Measurements from ENCODE around the gene AMMECR1. TPM values are rescaled to one million over a fixed set of nuclear protein-coding genes. Genes with fewer than 3 reads are reported as not detected.
A peak's percentile ranks its signal among the peaks of the same experiment; 100 is the strongest.

AMMECR1 gene
- total RNA-seq, 5 donors from 2014 or later (not counting 1 experiment from before 2014, with no cell fraction given) = 11.7 to 17.4 (median 12.6) TPM

- H3K27ac ChIP-seq (ENCODE audit: low read length) = no peak overlapping the region
- no peak overlapping the region for H3K4me3 ChIP-seq (ENCODE audit: control insufficient read depth in 1 of 2, extremely low read depth in 1 of 2, low read length in 1 of 2)
- no peaks in the 10 kb centered on the region for H3K27me3 ChIP-seq (replicated peaks in 1 of 2; ENCODE audit: control insufficient read depth in 2 of 2, extremely low read depth in 1 of 2, insufficient read depth in 2 of 2, low read length in 1 of 2)
- Mint-ChIP-seq H3K9me3 (peaks cover 0 to 5% (median 0%) of the 10 kb centered on the region in 3 donors), H3K27ac (peak overlapping the region in 1 of 2 donors; percentile 28), H3K4me1 (peaks cover 11 to 56% (median 40%) of the 10 kb centered on the region in 3 donors), H3K27me3 (peaks cover 0 to 7% of the 10 kb centered on the region in 2 donors), H3K4me3 (no peak overlapping the region), H3K36me3 (peaks cover 16% of the 10 kb centered on the region)
- no CpG with 5 or more reads among the region's 1 CpG for WGBS (ENCODE audit: insufficient coverage)
- DNase-seq (no peak), ATAC-seq (replicated peaks in 1 of 4) (no peak)
- H3K9me3 ChIP-seq = no peaks in the 10 kb centered on the region
- ChIA-PET POLR2A (no interaction called here), CTCF (no interaction called here)
- no peaks in the 10 kb centered on the region for H3K36me3 ChIP-seq (ENCODE audit: control insufficient read depth in 2 of 2, extremely low read depth in 1 of 2, insufficient read depth in 1 of 2, low read length in 1 of 2)
- H3K4me1 ChIP-seq (ENCODE audit: control insufficient read depth in 1 of 2, extremely low read depth in 1 of 2, insufficient read depth in 2 of 2, low read length in 2 of 2) = no peaks in the 10 kb centered on the region
Observed at GRCh38 chrX:110304371-110304770, 13.5 kb downstream of the AMMECR1 start.

- DNase-seq (no peak), ATAC-seq (replicated peaks in 1 of 4) (no peak)
- Mint-ChIP-seq H3K27ac (no peak overlapping the region), H3K9me3 (peaks cover 0 to 5% (median 0%) of the 10 kb centered on the region in 3 donors), H3K36me3 (peaks cover 20% of the 10 kb centered on the region), H3K4me1 (peaks cover 7 to 47% (median 34%) of the 10 kb centered on the region in 3 donors), H3K27me3 (peaks cover 0 to 7% of the 10 kb centered on the region in 2 donors), H3K4me3 (no peak overlapping the region)
- CTCF ChIA-PET = no interaction called here
- WGBS (ENCODE audit: insufficient coverage) = no CpG with 5 or more reads among the region's 3 CpGs
- no peaks in the 10 kb centered on the region for H3K36me3 ChIP-seq (ENCODE audit: control insufficient read depth in 2 of 2, extremely low read depth in 1 of 2, insufficient read depth in 1 of 2, low read length in 1 of 2)
- H3K4me1 ChIP-seq (ENCODE audit: control insufficient read depth in 1 of 2, extremely low read depth in 1 of 2, insufficient read depth in 2 of 2, low read length in 2 of 2) = no peaks in the 10 kb centered on the region
- POLR2A ChIA-PET = no interaction called here
- no peak overlapping the region for H3K4me3 ChIP-seq (ENCODE audit: control insufficient read depth in 1 of 2, extremely low read depth in 1 of 2, low read length in 1 of 2)
- no peaks in the 10 kb centered on the region for H3K9me3 ChIP-seq
- H3K27ac ChIP-seq (ENCODE audit: low read length) = no peak overlapping the region
- H3K27me3 ChIP-seq (replicated peaks in 1 of 2; ENCODE audit: control insufficient read depth in 2 of 2, extremely low read depth in 1 of 2, insufficient read depth in 2 of 2, low read length in 1 of 2) = no peaks in the 10 kb centered on the region
Observed at GRCh38 chrX:110302975-110303374, 14.9 kb downstream of the AMMECR1 start.

GRCh38 chrX:110301194-110301593 lies 16.7 kb downstream of the AMMECR1 start:
- H3K27ac Mint-ChIP-seq = no peak overlapping the region
- H3K27me3 Mint-ChIP-seq = peaks cover 0 to 9% of the 10 kb centered on the region in 2 donors
- DNase-seq (no peak), ATAC-seq (replicated peaks in 1 of 4) (no peak)
- H3K4me3 Mint-ChIP-seq = no peak overlapping the region
- Histone ChIP-seq H3K4me3 (ENCODE audit: control insufficient read depth in 1 of 2, extremely low read depth in 1 of 2, low read length in 1 of 2) (no peak overlapping the region), H3K9me3 (peaks cover 2% of the 10 kb centered on the region), H3K27me3 (replicated peaks in 1 of 2; ENCODE audit: control insufficient read depth in 2 of 2, extremely low read depth in 1 of 2, insufficient read depth in 2 of 2, low read length in 1 of 2) (no peaks in the 10 kb centered on the region), H3K27ac (ENCODE audit: low read length) (no peak overlapping the region), H3K4me1 (ENCODE audit: control insufficient read depth in 1 of 2, extremely low read depth in 1 of 2, insufficient read depth in 2 of 2, low read length in 2 of 2) (no peaks in the 10 kb centered on the region), H3K36me3 (ENCODE audit: control insufficient read depth in 2 of 2, extremely low read depth in 1 of 2, insufficient read depth in 1 of 2, low read length in 1 of 2) (no peaks in the 10 kb centered on the region)
- peaks cover 26% of the 10 kb centered on the region for H3K36me3 Mint-ChIP-seq
- H3K9me3 Mint-ChIP-seq = peaks cover 5 to 6% (median 5%) of the 10 kb centered on the region in 3 donors
- CTCF ChIA-PET = no interaction called here
- no CpG with 5 or more reads among the region's 1 CpG for WGBS (ENCODE audit: insufficient coverage)
- peaks cover 7 to 45% (median 34%) of the 10 kb centered on the region in 3 donors for H3K4me1 Mint-ChIP-seq
- POLR2A ChIA-PET = interaction anchor here (0.6 to 1.0 kb wide), 2 partner anchors 44 to 54 kb away, joined by 4 read pairs; no protein-coding TSS in a partner anchor

GRCh38 chrX:110294087-110294486 lies 23.8 kb downstream of the AMMECR1 start:
- CTCF ChIA-PET = interaction anchor here (0.5 to 1.5 kb wide), 4 partner anchors 13 to 581 kb away, joined by 3 read pairs; no protein-coding TSS in a partner anchor
- Histone ChIP-seq H3K36me3 (ENCODE audit: control insufficient read depth in 2 of 2, extremely low read depth in 1 of 2, insufficient read depth in 1 of 2, low read length in 1 of 2) (no peaks in the 10 kb centered on the region), H3K27me3 (replicated peaks in 1 of 2; ENCODE audit: control insufficient read depth in 2 of 2, extremely low read depth in 1 of 2, insufficient read depth in 2 of 2, low read length in 1 of 2) (no peaks in the 10 kb centered on the region), H3K4me3 (ENCODE audit: control insufficient read depth in 1 of 2, extremely low read depth in 1 of 2, low read length in 1 of 2) (no peak overlapping the region), H3K4me1 (ENCODE audit: control insufficient read depth in 1 of 2, extremely low read depth in 1 of 2, insufficient read depth in 2 of 2, low read length in 2 of 2) (no peaks in the 10 kb centered on the region), H3K9me3 (peaks cover 3% of the 10 kb centered on the region), H3K27ac (ENCODE audit: low read length) (no peak overlapping the region)
- DNase-seq (no peak), ATAC-seq (replicated peaks in 1 of 4) (no peak)
- peaks cover 16% of the 10 kb centered on the region for H3K36me3 Mint-ChIP-seq
- peaks cover 0 to 9% of the 10 kb centered on the region in 2 donors for H3K27me3 Mint-ChIP-seq
- WGBS (ENCODE audit: insufficient coverage) = no CpG with 5 or more reads among the region's 2 CpGs
- no peak overlapping the region for H3K4me3 Mint-ChIP-seq
- H3K27ac Mint-ChIP-seq = no peak overlapping the region
- POLR2A ChIA-PET = no interaction called here
- peaks cover 12 to 31% (median 13%) of the 10 kb centered on the region in 3 donors for H3K4me1 Mint-ChIP-seq
- H3K9me3 Mint-ChIP-seq = peaks cover 4 to 7% (median 6%) of the 10 kb centered on the region in 3 donors

- Histone ChIP-seq H3K36me3 (ENCODE audit: control insufficient read depth in 2 of 2, extremely low read depth in 1 of 2, insufficient read depth in 1 of 2, low read length in 1 of 2) (no peaks in the 10 kb centered on the region), H3K9me3 (peaks cover 3% of the 10 kb centered on the region), H3K4me3 (ENCODE audit: control insufficient read depth in 1 of 2, extremely low read depth in 1 of 2, low read length in 1 of 2) (no peak overlapping the region), H3K27ac (ENCODE audit: low read length) (no peak overlapping the region), H3K27me3 (replicated peaks in 1 of 2; ENCODE audit: control insufficient read depth in 2 of 2, extremely low read depth in 1 of 2, insufficient read depth in 2 of 2, low read length in 1 of 2) (no peaks in the 10 kb centered on the region), H3K4me1 (ENCODE audit: control insufficient read depth in 1 of 2, extremely low read depth in 1 of 2, insufficient read depth in 2 of 2, low read length in 2 of 2) (no peaks in the 10 kb centered on the region)
- peaks cover 0 to 13% of the 10 kb centered on the region in 2 donors for H3K27me3 Mint-ChIP-seq
- DNase-seq = no peak
- ChIA-PET CTCF (interaction anchor here (1.0 to 1.5 kb wide), 3 partner anchors 13 to 63 kb away, joined by 3 read pairs; no protein-coding TSS in a partner anchor), POLR2A (no interaction called here)
- H3K27ac Mint-ChIP-seq = no peak overlapping the region
- peaks cover 16 to 35% (median 16%) of the 10 kb centered on the region in 3 donors for H3K4me1 Mint-ChIP-seq
- H3K36me3 Mint-ChIP-seq = peaks cover 16% of the 10 kb centered on the region
- H3K9me3 Mint-ChIP-seq = peaks cover 4 to 7% (median 6%) of the 10 kb centered on the region in 3 donors
- H3K4me3 Mint-ChIP-seq = no peak overlapping the region
- no peak for ATAC-seq (replicated peaks in 1 of 4)
Observed at GRCh38 chrX:110293658-110294057, 24.2 kb downstream of the AMMECR1 start.

- no peaks in the 10 kb centered on the region for H3K9me3 ChIP-seq
- DNase-seq (no peak), ATAC-seq (replicated peaks in 1 of 4) (no peak)
- Mint-ChIP-seq H3K9me3 (peaks cover 0 to 1% (median 0%) of the 10 kb centered on the region in 3 donors), H3K27ac (no peak overlapping the region), H3K36me3 (peaks cover 17% of the 10 kb centered on the region), H3K4me1 (peaks cover 17 to 50% (median 26%) of the 10 kb centered on the region in 3 donors), H3K4me3 (no peak overlapping the region), H3K27me3 (peaks cover 0 to 22% of the 10 kb centered on the region in 2 donors)
- CTCF ChIA-PET = no interaction called here
- POLR2A ChIA-PET = interaction anchor here in 1 of 2 donors (0.7 kb wide), 1 partner anchor 18 kb away, joined by 3 read pairs; no protein-coding TSS in a partner anchor
- no peaks in the 10 kb centered on the region for H3K4me1 ChIP-seq (ENCODE audit: control insufficient read depth in 1 of 2, extremely low read depth in 1 of 2, insufficient read depth in 2 of 2, low read length in 2 of 2)
- 100% methylated on average over 1 of the region's 2 CpGs for WGBS (ENCODE audit: insufficient coverage)
- H3K4me3 ChIP-seq (ENCODE audit: control insufficient read depth in 1 of 2, extremely low read depth in 1 of 2, low read length in 1 of 2) = no peak overlapping the region
- H3K36me3 ChIP-seq (ENCODE audit: control insufficient read depth in 2 of 2, extremely low read depth in 1 of 2, insufficient read depth in 1 of 2, low read length in 1 of 2) = no peaks in the 10 kb centered on the region
- H3K27ac ChIP-seq (ENCODE audit: low read length) = no peak overlapping the region
- H3K27me3 ChIP-seq (replicated peaks in 1 of 2; ENCODE audit: control insufficient read depth in 2 of 2, extremely low read depth in 1 of 2, insufficient read depth in 2 of 2, low read length in 1 of 2) = no peaks in the 10 kb centered on the region
Observed at GRCh38 chrX:110287605-110288004, 30.3 kb downstream of the AMMECR1 start.

All from T-cell (primary cell).